ENCODE data around the gene PEAK1.

GRCh38 chr15:77367631-77368030 is 52.3 kb downstream of the PEAK1 start:
- TF ChIP-seq, protein P1, sequence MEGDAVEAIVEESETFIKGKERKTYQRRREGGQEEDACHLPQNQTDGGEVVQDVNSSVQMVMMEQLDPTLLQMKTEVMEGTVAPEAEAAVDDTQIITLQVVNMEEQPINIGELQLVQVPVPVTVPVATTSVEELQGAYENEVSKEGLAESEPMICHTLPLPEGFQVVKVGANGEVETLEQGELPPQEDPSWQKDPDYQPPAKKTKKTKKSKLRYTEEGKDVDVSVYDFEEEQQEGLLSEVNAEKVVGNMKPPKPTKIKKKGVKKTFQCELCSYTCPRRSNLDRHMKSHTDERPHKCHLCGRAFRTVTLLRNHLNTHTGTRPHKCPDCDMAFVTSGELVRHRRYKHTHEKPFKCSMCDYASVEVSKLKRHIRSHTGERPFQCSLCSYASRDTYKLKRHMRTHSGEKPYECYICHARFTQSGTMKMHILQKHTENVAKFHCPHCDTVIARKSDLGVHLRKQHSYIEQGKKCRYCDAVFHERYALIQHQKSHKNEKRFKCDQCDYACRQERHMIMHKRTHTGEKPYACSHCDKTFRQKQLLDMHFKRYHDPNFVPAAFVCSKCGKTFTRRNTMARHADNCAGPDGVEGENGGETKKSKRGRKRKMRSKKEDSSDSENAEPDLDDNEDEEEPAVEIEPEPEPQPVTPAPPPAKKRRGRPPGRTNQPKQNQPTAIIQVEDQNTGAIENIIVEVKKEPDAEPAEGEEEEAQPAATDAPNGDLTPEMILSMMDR (IDR thresholded peaks at IDR 0.05), result no peak
- TF ChIP-seq POLR2AphosphoS5 (IDR thresholded peaks at IDR 0.05; ENCODE audit: low read depth, low read length) (no peak), SIN3A (IDR thresholded peaks at IDR 0.05; ENCODE audit: borderline replicate concordance, insufficient read depth, low read depth, low read length) (no peak), TCF7L2 (IDR thresholded peaks at IDR 0.05; ENCODE audit: low read depth, low read length) (no peak)
